H9 (cell line): ENCODE measurements around the gene GRAMD1C. TPM values are rescaled to one million over a fixed set of nuclear protein-coding genes. Genes with fewer than 3 reads are reported as not detected.

Experiments used
- DNase-seq: peaks from one replicate; pipeline ENCODE4 v3.0.0-alpha.2; 2017
- H2AFZ ChIP-seq: one replicate; pipeline ENCODE4 v1.6.1; 2013; ENCODE audit warnings: mild to moderate bottlenecking, low read length, control low read depth, moderate library complexity
- H2AK5ac ChIP-seq: 2 replicates; pipeline ENCODE4 v1.6.1; 2013; ENCODE audit warnings: low read length, control low read depth, mixed read lengths; ENCODE audit not compliant: insufficient read length
- H2BK120ac ChIP-seq: one replicate; pipeline ENCODE4 v1.6.1; 2013; ENCODE audit warnings: low read depth, mild to moderate bottlenecking, low read length, control low read depth, inconsistent platforms; ENCODE audit not compliant: poor library complexity, severe bottlenecking
- H2BK12ac ChIP-seq: 2 replicates; pipeline ENCODE4 v1.6.1; 2013; ENCODE audit warnings: low read length, control low read depth, mixed read lengths, low read depth; ENCODE audit not compliant: insufficient read length
- H2BK15ac ChIP-seq: 2 replicates; pipeline ENCODE4 v1.6.1; 2013; ENCODE audit warnings: low read depth, low read length, control low read depth
- H2BK20ac ChIP-seq: one replicate; pipeline ENCODE4 v1.6.1; 2013; ENCODE audit warnings: low read depth, mild to moderate bottlenecking, low read length, control low read depth, inconsistent platforms; ENCODE audit not compliant: poor library complexity, severe bottlenecking
- H2BK5ac ChIP-seq: 2 replicates; pipeline ENCODE4 v1.6.1; 2013; ENCODE audit warnings: low read length, control low read depth, mixed read lengths; ENCODE audit not compliant: insufficient read length
- H3K14ac ChIP-seq: 2 replicates; pipeline ENCODE4 v1.6.1; 2013; ENCODE audit warnings: low read length, control low read depth; ENCODE audit not compliant: insufficient read depth
- H3K18ac ChIP-seq: 2 replicates; pipeline ENCODE4 v1.6.1; 2013; ENCODE audit warnings: low read depth, mild to moderate bottlenecking, mixed read lengths, low read length, control low read depth; ENCODE audit not compliant: insufficient read length
- H3K23ac ChIP-seq: 2 replicates; pipeline ENCODE4 v1.6.1; 2013; ENCODE audit warnings: low read length, control low read depth, mixed read lengths, low read depth; ENCODE audit not compliant: insufficient read length
- H3K23me2 ChIP-seq: 2 replicates; pipeline ENCODE4 v1.6.1; 2013; ENCODE audit warnings: low read depth, mild to moderate bottlenecking, mixed read lengths, low read length, control low read depth; ENCODE audit not compliant: insufficient read length, poor library complexity, severe bottlenecking
- H3K27ac ChIP-seq: 2 replicates; pipeline ENCODE4 v1.5.1; 2013; ENCODE audit warnings: low read length, control low read depth, mixed read lengths, low read depth; ENCODE audit not compliant: insufficient read length
- H3K27me3 ChIP-seq: 2 replicates; pipeline ENCODE4 v1.6.1; 2013; ENCODE audit warnings: low read length, control low read depth, inconsistent platforms; ENCODE audit not compliant: insufficient read depth
- H3K4ac ChIP-seq: 2 replicates; pipeline ENCODE4 v1.6.1; 2013; ENCODE audit warnings: low read depth, mild to moderate bottlenecking, control low read depth, inconsistent platforms, low read length, moderate library complexity
- H3K4me1 ChIP-seq: 2 replicates; pipeline ENCODE4 v1.6.1; 2013; ENCODE audit warnings: low read length, control low read depth, inconsistent platforms; ENCODE audit not compliant: insufficient read depth
- H3K4me2 ChIP-seq: 2 replicates; pipeline ENCODE4 v1.6.1; 2013; ENCODE audit warnings: low read length, control low read depth, mixed read lengths; ENCODE audit not compliant: insufficient read length, insufficient read depth
- H3K56ac ChIP-seq: 2 replicates; pipeline ENCODE4 v1.6.1; 2013; ENCODE audit warnings: low read depth, mild to moderate bottlenecking, mixed read lengths, low read length, control low read depth; ENCODE audit not compliant: insufficient read length
- H3K79me1 ChIP-seq: 2 replicates; pipeline ENCODE4 v1.6.1; 2013; ENCODE audit warnings: low read depth, mild to moderate bottlenecking, moderate library complexity, low read length, control low read depth, inconsistent platforms; ENCODE audit not compliant: insufficient read depth, poor library complexity, severe bottlenecking
- H3K79me2 ChIP-seq: 2 replicates; pipeline ENCODE4 v1.6.1; 2013; ENCODE audit warnings: low read length, control low read depth, inconsistent platforms; ENCODE audit not compliant: insufficient read depth
- H3K9ac ChIP-seq: 2 replicates; pipeline ENCODE4 v1.6.1; 2013; ENCODE audit warnings: low read length, control low read depth, mixed read lengths; ENCODE audit not compliant: insufficient read length; ENCODE audit errors: extremely low read depth
- H3K9me3 ChIP-seq: one replicate; pipeline ENCODE4 v1.6.1; 2013; ENCODE audit warnings: low read depth, low read length, inconsistent platforms; ENCODE audit not compliant: control insufficient read depth
- H3T11ph ChIP-seq: one replicate; pipeline ENCODE4 v1.6.1; 2013; ENCODE audit warnings: mild to moderate bottlenecking, low read length, control low read depth, inconsistent platforms
- H4K20me1 ChIP-seq: one replicate; pipeline ENCODE4 v1.6.1; 2013; ENCODE audit not compliant: control insufficient read depth, insufficient read length, insufficient read depth
- H4K5ac ChIP-seq: 2 replicates; pipeline ENCODE4 v1.6.1; 2013; ENCODE audit warnings: low read depth, mild to moderate bottlenecking, mixed read lengths, low read length, control low read depth; ENCODE audit not compliant: insufficient read length
- H4K8ac ChIP-seq: replicated peaks from 2 replicates; pipeline ENCODE4 v1.6.1; 2013; ENCODE audit warnings: low read length, control low read depth, mixed read lengths, low read depth; ENCODE audit not compliant: insufficient read length
- H4K91ac ChIP-seq: 2 replicates; pipeline ENCODE4 v1.6.1; 2013; ENCODE audit warnings: low read depth, mild to moderate bottlenecking, moderate library complexity, mixed read lengths, low read length, control low read depth; ENCODE audit not compliant: insufficient read length
- H3K27ac Mint-ChIP-seq, 3 experiments: 2 replicates in 2 of 3; 3 replicates in 1 of 3; pipeline ENCODE4 v1.8.0; 2020 to 2021; ENCODE audit warnings: mixed read lengths in 3 of 3, mild to moderate bottlenecking in 1 of 3, moderate library complexity in 1 of 3
- H3K27me3 Mint-ChIP-seq: 2 replicates; pipeline ENCODE4 v1.8.0; 2021; ENCODE audit warnings: low read depth, mild to moderate bottlenecking, moderate library complexity, mixed read lengths
- H3K36me3 Mint-ChIP-seq, 3 experiments: 2 replicates in 2 of 3; 3 replicates in 1 of 3; pipeline ENCODE4 v1.8.0; 2020 to 2021; ENCODE audit warnings: low read depth in 3 of 3, mixed read lengths in 3 of 3; ENCODE audit not compliant: insufficient read depth in 1 of 3
- H3K4me1 Mint-ChIP-seq, 2 experiments: 2 replicates each; pipeline ENCODE4 v1.8.0; 2020; ENCODE audit warnings: mixed read lengths in 2 of 2
- H3K4me3 Mint-ChIP-seq, 2 experiments: 2 replicates in 1 of 2; 3 replicates in 1 of 2; pipeline ENCODE4 v1.8.0; 2020 to 2021; ENCODE audit warnings: mild to moderate bottlenecking in 2 of 2, mixed read lengths in 2 of 2, moderate library complexity in 1 of 2
- H3K9me3 Mint-ChIP-seq, 2 experiments: 2 replicates in 1 of 2; 3 replicates in 1 of 2; pipeline ENCODE4 v1.8.0; 2020; ENCODE audit warnings: mild to moderate bottlenecking in 2 of 2, mixed read lengths in 2 of 2, moderate library complexity in 1 of 2
- WGBS: extraction: QIAGEN DNeasy Blood & Tissue Kit; methylation state at CpG from one replicate; pipeline ENCODE4 v1.1.7; 2013; ENCODE audit warnings: missing lambda C conversion rate, low lambda C conversion rate, mixed read lengths; ENCODE audit not compliant: insufficient read length; ENCODE audit errors: extremely low coverage; 5-methylcytosine and 5-hydroxymethylcytosine counted together
- total RNA-seq: library from RNA; stranded (reverse); gene quantifications from 2 replicates; pipeline ENCODE4 v1.2.1, GENCODE V29; 2021
- TF ChIP-seq, protein P1 (sequence below): fragments of 200-600 bp; sonication (generic); conservative IDR thresholded peaks from 3 replicates; pipeline ENCODE4 v1.8.0; 2021; ENCODE audit warnings: antibody characterized with exemption, mild to moderate bottlenecking

GRAMD1C gene
- total RNA-seq, 1 experiment from 2014 or later: 1.8 TPM

DNA sequence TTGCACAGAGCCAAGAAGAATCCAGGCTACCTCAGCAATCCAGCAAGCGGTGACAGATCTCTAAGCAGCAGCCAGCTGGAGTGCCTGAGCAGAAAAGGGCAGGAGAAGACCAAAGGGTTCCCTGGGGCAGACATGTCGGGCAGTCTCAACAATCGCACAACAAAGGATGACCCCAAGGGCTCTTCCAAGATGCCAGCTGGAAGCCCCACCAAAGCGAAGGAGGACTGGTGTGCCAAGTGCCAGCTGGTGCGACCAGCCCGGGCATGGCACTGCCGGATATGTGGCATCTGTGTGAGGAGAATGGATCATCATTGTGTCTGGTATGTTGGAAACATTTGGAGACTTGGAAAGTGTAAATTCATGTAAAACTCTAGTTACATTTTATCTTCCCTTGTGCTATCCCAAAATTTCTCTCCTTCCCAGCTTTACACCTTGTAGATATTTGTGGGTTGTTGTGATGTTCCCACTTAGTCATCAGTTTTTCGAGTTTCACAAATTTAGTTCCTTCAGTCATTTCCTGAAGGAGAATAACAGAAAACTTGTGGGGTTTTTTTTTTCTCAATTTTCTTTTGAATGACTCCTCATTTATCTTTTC, 115.6 kb downstream of the GRAMD1C start:
- no CpG with 5 or more reads among the region's 8 CpGs for WGBS
- TF ChIP-seq, protein P1, sequence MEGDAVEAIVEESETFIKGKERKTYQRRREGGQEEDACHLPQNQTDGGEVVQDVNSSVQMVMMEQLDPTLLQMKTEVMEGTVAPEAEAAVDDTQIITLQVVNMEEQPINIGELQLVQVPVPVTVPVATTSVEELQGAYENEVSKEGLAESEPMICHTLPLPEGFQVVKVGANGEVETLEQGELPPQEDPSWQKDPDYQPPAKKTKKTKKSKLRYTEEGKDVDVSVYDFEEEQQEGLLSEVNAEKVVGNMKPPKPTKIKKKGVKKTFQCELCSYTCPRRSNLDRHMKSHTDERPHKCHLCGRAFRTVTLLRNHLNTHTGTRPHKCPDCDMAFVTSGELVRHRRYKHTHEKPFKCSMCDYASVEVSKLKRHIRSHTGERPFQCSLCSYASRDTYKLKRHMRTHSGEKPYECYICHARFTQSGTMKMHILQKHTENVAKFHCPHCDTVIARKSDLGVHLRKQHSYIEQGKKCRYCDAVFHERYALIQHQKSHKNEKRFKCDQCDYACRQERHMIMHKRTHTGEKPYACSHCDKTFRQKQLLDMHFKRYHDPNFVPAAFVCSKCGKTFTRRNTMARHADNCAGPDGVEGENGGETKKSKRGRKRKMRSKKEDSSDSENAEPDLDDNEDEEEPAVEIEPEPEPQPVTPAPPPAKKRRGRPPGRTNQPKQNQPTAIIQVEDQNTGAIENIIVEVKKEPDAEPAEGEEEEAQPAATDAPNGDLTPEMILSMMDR: no peak
- H4K20me1 ChIP-seq: no peaks in the 10 kb centered on the region
- Mint-ChIP-seq H3K27me3 (peaks cover 2% of the 10 kb centered on the region; the same call in 1 of the 2 replicates), H3K9me3 (no peaks in the 10 kb centered on the region), H3K27ac (no peak overlapping the region), H3K36me3 (peaks cover 0 to 46% (median 23%) of the 10 kb centered on the region in 3 experiments; a peak in 4 of 7 replicates), H3K4me1 (peaks cover 1 to 4% of the 10 kb centered on the region in 2 experiments; a peak in 3 of 4 replicates), H3K4me3 (no peak overlapping the region)
- no peak overlapping the region for H2BK20ac ChIP-seq
- no peak overlapping the region for H3K23ac ChIP-seq
- no peak overlapping the region for H2BK120ac ChIP-seq
- H3K4me2 ChIP-seq: no peak overlapping the region
- H3K27me3 ChIP-seq: no peaks in the 10 kb centered on the region
- H3K56ac ChIP-seq: no peak overlapping the region
- H3K79me2 ChIP-seq: no peaks in the 10 kb centered on the region
- H2AK5ac ChIP-seq: no peak overlapping the region
- H3K23me2 ChIP-seq: no peaks in the 10 kb centered on the region
- H2BK15ac ChIP-seq: no peak overlapping the region
- no peak overlapping the region for H3K4ac ChIP-seq
- H2AFZ ChIP-seq: no peak overlapping the region
- no peak overlapping the region for H4K8ac ChIP-seq
- H3K9ac ChIP-seq: no peak overlapping the region
- no peak overlapping the region for H3K14ac ChIP-seq
- H2BK5ac ChIP-seq: no peak overlapping the region
- H3K9me3 ChIP-seq: no peaks in the 10 kb centered on the region
- no peak overlapping the region for H3K27ac ChIP-seq
- H3K18ac ChIP-seq: no peak overlapping the region
- H3T11ph ChIP-seq: no peak overlapping the region
- no peak for DNase-seq
- H2BK12ac ChIP-seq: no peak overlapping the region
- no peak overlapping the region for H4K91ac ChIP-seq
- no peak overlapping the region for H4K5ac ChIP-seq
- no peaks in the 10 kb centered on the region for H3K79me1 ChIP-seq
- no peaks in the 10 kb centered on the region for H3K4me1 ChIP-seq
